ENCODE measurements around the gene PIERCE2. TPM values are rescaled to one million over a fixed set of nuclear protein-coding genes. Genes with fewer than 3 reads are reported as not detected.
"Not testable (repeated sequence)": the region's sequence is repeated elsewhere in the genome, so short reads cannot be mapped to it uniquely, and the experiment has no call there.

PIERCE2 gene
- total RNA-seq, 1 experiment from 2014 or later, result 0.44 TPM

DNA sequence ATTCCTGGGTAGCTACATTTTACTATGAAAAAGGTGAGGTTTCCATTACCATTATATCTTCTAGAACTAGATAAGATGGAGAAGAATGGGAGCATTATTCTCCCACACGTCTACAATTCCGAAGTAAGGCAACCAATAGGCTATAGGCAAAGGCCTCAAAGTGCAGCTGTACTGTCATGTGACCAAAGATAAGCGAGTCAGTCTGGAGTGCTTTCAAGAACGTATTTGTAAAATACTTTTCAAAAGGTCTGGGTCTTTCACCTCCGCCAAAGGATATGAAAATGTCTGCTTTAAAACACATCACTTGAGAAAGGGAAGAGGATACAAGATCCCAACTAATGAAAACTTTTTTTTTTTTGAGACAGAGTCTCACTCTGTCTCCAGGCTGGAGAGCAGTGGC is 10.1 kb upstream of the PIERCE2 start:
- no peak overlapping the region for H3K4me2 ChIP-seq (ENCODE audit: insufficient read depth, insufficient read length, low read length)
- no peak overlapping the region for H3K27ac ChIP-seq (ENCODE audit: insufficient read length, low read depth, low read length)
- H4K5ac ChIP-seq (ENCODE audit: insufficient read length, low read depth, low read length), result no peak overlapping the region
- no peak for TF ChIP-seq CTCF (conservative IDR thresholded peaks at IDR 0.05)
- H3K79me2 ChIP-seq (ENCODE audit: insufficient read depth, low read length), result no peaks in the 10 kb centered on the region
- no peak overlapping the region for H3K18ac ChIP-seq (ENCODE audit: insufficient read length, low read depth, low read length)
- H3K27me3 ChIP-seq (ENCODE audit: insufficient read depth, low read length), result no peaks in the 10 kb centered on the region
- H2BK15ac ChIP-seq (ENCODE audit: low read depth, low read length), result no peak overlapping the region
- Mint-ChIP-seq H3K9me3 (peaks cover 0 to 12% of the 10 kb centered on the region in 2 experiments; a peak in 3 of 5 replicates), H3K4me3 (no peak overlapping the region), H3K4me1 (peaks cover 14 to 15% of the 10 kb centered on the region in 2 experiments), H3K27ac (no peak overlapping the region), H3K36me3 (ENCODE audit: insufficient read depth in 1 of 3, low read depth in 3 of 3) (peaks cover 0 to 4% (median 3%) of the 10 kb centered on the region in 3 experiments; a peak in 2 of 7 replicates), H3K27me3 (ENCODE audit: low read depth) (no peaks in the 10 kb centered on the region; the same call in 1 of the 2 replicates)
- H2BK120ac ChIP-seq (ENCODE audit: low read depth, low read length, poor library complexity, severe bottlenecking), result no peak overlapping the region
- no peaks in the 10 kb centered on the region for H3K79me1 ChIP-seq (ENCODE audit: insufficient read depth, low read depth, low read length, poor library complexity, severe bottlenecking)
- no peak overlapping the region for H3K9ac ChIP-seq (ENCODE audit: extremely low read depth, insufficient read length, low read length)
- no peak overlapping the region for H2AK5ac ChIP-seq (ENCODE audit: insufficient read length, low read length)
- H3K4me1 ChIP-seq (ENCODE audit: insufficient read depth, low read length), result no peaks in the 10 kb centered on the region
- no peak overlapping the region for H2BK5ac ChIP-seq (ENCODE audit: insufficient read length, low read length)
- DNase-seq, result no peak
- no peak overlapping the region for H3K4ac ChIP-seq (ENCODE audit: low read depth, low read length)
- H4K8ac ChIP-seq (replicated peaks; ENCODE audit: insufficient read length, low read depth, low read length), result no peak overlapping the region
- no peak overlapping the region for H3K56ac ChIP-seq (ENCODE audit: insufficient read length, low read depth, low read length)
- H3K23ac ChIP-seq (ENCODE audit: insufficient read length, low read depth, low read length), result no peak overlapping the region
- H4K91ac ChIP-seq (ENCODE audit: insufficient read length, low read depth, low read length), result no peak overlapping the region
- H3K9me3 ChIP-seq (ENCODE audit: control insufficient read depth, low read depth, low read length), result no peaks in the 10 kb centered on the region
- WGBS (ENCODE audit: extremely low coverage, insufficient read length, low lambda C conversion rate), result no CpG with 5 or more reads among the region's 5 CpGs
- H3K14ac ChIP-seq (ENCODE audit: insufficient read depth, low read length), result no peak overlapping the region
- H2AFZ ChIP-seq (ENCODE audit: low read length), result no peak overlapping the region
- no peak overlapping the region for H3T11ph ChIP-seq (ENCODE audit: low read length)
- no peaks in the 10 kb centered on the region for H3K23me2 ChIP-seq (ENCODE audit: insufficient read length, low read depth, low read length, poor library complexity, severe bottlenecking)
- no peak overlapping the region for H2BK12ac ChIP-seq (ENCODE audit: insufficient read length, low read depth, low read length)
- no peaks in the 10 kb centered on the region for H4K20me1 ChIP-seq (ENCODE audit: control insufficient read depth, insufficient read depth, insufficient read length)
- H2BK20ac ChIP-seq (ENCODE audit: low read depth, low read length, poor library complexity, severe bottlenecking), result no peak overlapping the region

GRCh38 chr15:55400050-55400449 is 8.2 kb upstream of the PIERCE2 start:
- not testable (repeated sequence) for H3K27me3 Mint-ChIP-seq (ENCODE audit: low read depth); H3K9me3 ChIP-seq (ENCODE audit: control insufficient read depth, low read depth, low read length); H3K79me1 ChIP-seq (ENCODE audit: insufficient read depth, low read depth, low read length, poor library complexity, severe bottlenecking); H4K91ac ChIP-seq (ENCODE audit: insufficient read length, low read depth, low read length); H2BK15ac ChIP-seq (ENCODE audit: low read depth, low read length); H3K4me1 ChIP-seq (ENCODE audit: insufficient read depth, low read length); H2BK12ac ChIP-seq (ENCODE audit: insufficient read length, low read depth, low read length); H2AFZ ChIP-seq (ENCODE audit: low read length); H3K56ac ChIP-seq (ENCODE audit: insufficient read length, low read depth, low read length); DNase-seq; H3K27ac Mint-ChIP-seq; H3K23ac ChIP-seq (ENCODE audit: insufficient read length, low read depth, low read length); H3K9ac ChIP-seq (ENCODE audit: extremely low read depth, insufficient read length, low read length); H2BK120ac ChIP-seq (ENCODE audit: low read depth, low read length, poor library complexity, severe bottlenecking); H3K4ac ChIP-seq (ENCODE audit: low read depth, low read length); H3K36me3 Mint-ChIP-seq (ENCODE audit: insufficient read depth in 1 of 3, low read depth in 3 of 3); H3K4me3 Mint-ChIP-seq; H3K18ac ChIP-seq (ENCODE audit: insufficient read length, low read depth, low read length); H3K14ac ChIP-seq (ENCODE audit: insufficient read depth, low read length); H3T11ph ChIP-seq (ENCODE audit: low read length); H2BK20ac ChIP-seq (ENCODE audit: low read depth, low read length, poor library complexity, severe bottlenecking); H3K27me3 ChIP-seq (ENCODE audit: insufficient read depth, low read length); H4K20me1 ChIP-seq (ENCODE audit: control insufficient read depth, insufficient read depth, insufficient read length); H3K27ac ChIP-seq (ENCODE audit: insufficient read length, low read depth, low read length); H4K5ac ChIP-seq (ENCODE audit: insufficient read length, low read depth, low read length); H2AK5ac ChIP-seq (ENCODE audit: insufficient read length, low read length); H2BK5ac ChIP-seq (ENCODE audit: insufficient read length, low read length); H3K9me3 Mint-ChIP-seq; H3K79me2 ChIP-seq (ENCODE audit: insufficient read depth, low read length); H4K8ac ChIP-seq (replicated peaks; ENCODE audit: insufficient read length, low read depth, low read length); H3K23me2 ChIP-seq (ENCODE audit: insufficient read length, low read depth, low read length, poor library complexity, severe bottlenecking); H3K4me2 ChIP-seq (ENCODE audit: insufficient read depth, insufficient read length, low read length)
- no CpG with 5 or more reads among the region's 8 CpGs for WGBS (ENCODE audit: extremely low coverage, insufficient read length, low lambda C conversion rate)
- H3K4me1 Mint-ChIP-seq, result peaks cover 9 to 11% of the 10 kb centered on the region in 2 experiments
